Testis (tissue), 5 donors: Measurements from ENCODE around the gene SLC35F5. TPM values are rescaled to one million over a fixed set of nuclear protein-coding genes. Genes with fewer than 3 reads are reported as not detected.

Experiments used
- DNase-seq: peaks from one replicate; pipeline ENCODE4 v3.0.0-alpha.2; 2019
- H3K27ac ChIP-seq, 2 donors: fragments of 200-600 bp; sonication (generic); one replicate each; pipeline ENCODE4 v1.5.1; 2019
- H3K27me3 ChIP-seq: fragments of 200-600 bp; sonication (generic); one replicate; pipeline ENCODE4 v1.5.1; 2019
- H3K36me3 ChIP-seq: fragments of 200-600 bp; sonication (generic); one replicate; pipeline ENCODE4 v1.5.1; 2017; ENCODE audit warnings: low read depth; ENCODE audit errors: missing control alignments
- H3K4me1 ChIP-seq: fragments of 200-600 bp; sonication (generic); one replicate; pipeline ENCODE4 v1.5.1; 2019
- H3K4me3 ChIP-seq, 2 donors: fragments of 200-600 bp; sonication (generic); one replicate each; pipeline ENCODE4 v1.5.1; 2017 to 2019
- H3K9me3 ChIP-seq: fragments of 200-600 bp; sonication (generic); one replicate; pipeline ENCODE4 v1.5.1; 2017
- CTCF ChIP-seq, 3 experiments: fragments of 450-650 bp in 2 of 3; fragments of 200-600 bp in 1 of 3; sonication (generic) in 1 of 3; IDR thresholded peaks; one replicate each; pipeline ENCODE4 v1.5.1; 2016 to 2019; ENCODE audit warnings: antibody characterized with exemption in 3 of 3, mild to moderate bottlenecking in 2 of 3, moderate library complexity in 1 of 3
- POLR2A ChIP-seq: fragments of 450-650 bp; IDR thresholded peaks from one replicate; pipeline ENCODE4 v1.6.1; 2017; ENCODE audit warnings: antibody characterized with exemption, mild to moderate bottlenecking, moderate library complexity
- WGBS, 2 donors: methylation state at CpG; one replicate each; pipeline ENCODE4 v1.1.5; 2018; 5-methylcytosine and 5-hydroxymethylcytosine counted together
- intact Hi-C: fragments of 100-400 bp; cut with DNase I; formaldehyde crosslinking; loops from one replicate; pipeline ENCODE4 v1.15.1; 2023; ENCODE audit warnings: low total_unique reads
- long read RNA-seq, 2 donors: transcript quantifications; one replicate each; lab custom pipeline, GENCODE V29; 2026
- polyA plus RNA-seq: library from polyadenylated mRNA; stranded (reverse); fragments of 350-450 nt; fragmentation: Illumina TruSeq; extraction: RNeasy Lipid Tissue Mini Kit (QIAGEN cat#74804); gene quantifications from one replicate; pipeline ENCODE4 v1.2.3, GENCODE V29; 2014; ENCODE audit warnings: low read depth, low replicate concordance; ENCODE audit not compliant: insufficient read depth
- total RNA-seq, 2 donors: library from RNA; depleted of rRNA; stranded (reverse); fragments of >200 nt; gene quantifications; one replicate each; pipeline ENCODE4 v1.2.3, GENCODE V29; 2016

SLC35F5 gene
- total RNA-seq = 100 to 1,000 TPM; 102 to 110 TPM
- polyA plus RNA-seq = 62.1 TPM
- long read RNA-seq, donor 1, full-length matches to known transcripts = 11 of 16 reads
- long read RNA-seq, donor 1, partial matches to known transcripts = 5 of 16 reads
- long read RNA-seq, donor 1, other reads (novel, unspliced or antisense) = 0 of 16 reads
- long read RNA-seq, donor 2, full-length matches to known transcripts = 4 of 11 reads
- long read RNA-seq, donor 2, partial matches to known transcripts = 7 of 11 reads
- long read RNA-seq, donor 2, other reads (novel, unspliced or antisense) = 0 of 11 reads

GRCh38 chr2:113756355-113757137 lies at the start of gene SLC35F5:
Gene SLC35F5, minus strand, starts transcription at chr2:113756642. Its CDS starts 233 bp downstream, at chr2:113756409.
- intact Hi-C loops = loop anchor here (10.0 kb wide), 1 partner anchor 138 kb away; the partner anchor contains the start of gene ACTR3
- no peaks in the 10 kb centered on the region for H3K27me3 ChIP-seq
- H3K27ac ChIP-seq = peak within 1 kb of the TSS; percentile 86 to 91
- DNase-seq = peak; percentile 93
- TF ChIP-seq CTCF (IDR thresholded peaks at IDR 0.05) (no peak), POLR2A (peak; percentile 43)
- H3K4me3 ChIP-seq = peak within 1 kb of the TSS; percentile 81 to 86
- WGBS, 2 donors = 0% methylated on average over 25 to 52 of the region's 76 CpGs
- H3K9me3 ChIP-seq = no peaks in the 10 kb centered on the region
- H3K36me3 ChIP-seq = no peaks in the 10 kb centered on the region
- peaks cover 9% of the 10 kb centered on the region for H3K4me1 ChIP-seq

GRCh38 chr2:113799375-113799774 lies 42.9 kb upstream of the SLC35F5 start:
- 81 to 82% methylated on average over 4 of the region's 4 CpGs for WGBS, 2 donors
- H3K27me3 ChIP-seq = no peaks in the 10 kb centered on the region
- H3K9me3 ChIP-seq = no peaks in the 10 kb centered on the region
- H3K36me3 ChIP-seq = no peaks in the 10 kb centered on the region
- DNase-seq = no peak
- intact Hi-C loops = no loop called here
- TF ChIP-seq POLR2A (no peak), CTCF (IDR thresholded peaks at IDR 0.05) (no peak)
- peaks cover 7% of the 10 kb centered on the region for H3K4me1 ChIP-seq
- H3K27ac ChIP-seq = no peak overlapping the region
- no peak overlapping the region for H3K4me3 ChIP-seq

GRCh38 chr2:113797237-113797636 lies 40.8 kb upstream of the SLC35F5 start:
- intact Hi-C loops = no loop called here
- Histone ChIP-seq H3K4me1 (peaks cover 7% of the 10 kb centered on the region), H3K4me3 (no peak overlapping the region), H3K27ac (no peak overlapping the region), H3K9me3 (no peaks in the 10 kb centered on the region), H3K27me3 (no peaks in the 10 kb centered on the region), H3K36me3 (no peaks in the 10 kb centered on the region)
- WGBS, 2 donors = 54 to 57% methylated on average over 2 of the region's 2 CpGs
- TF ChIP-seq CTCF (IDR thresholded peaks at IDR 0.05) (no peak), POLR2A (no peak)
- no peak for DNase-seq

GRCh38 chr2:113796592-113797175 lies 40.2 kb upstream of the SLC35F5 start:
- DNase-seq = no peak
- Histone ChIP-seq H3K27me3 (no peaks in the 10 kb centered on the region), H3K27ac (no peak overlapping the region), H3K9me3 (no peaks in the 10 kb centered on the region), H3K4me1 (peaks cover 7% of the 10 kb centered on the region), H3K4me3 (no peak overlapping the region), H3K36me3 (no peaks in the 10 kb centered on the region)
- intact Hi-C loops = no loop called here
- 68 to 71% methylated on average over 6 of the region's 6 CpGs for WGBS, 2 donors
- TF ChIP-seq POLR2A (no peak), CTCF (IDR thresholded peaks at IDR 0.05) (no peak)
